GM12892 (cell line): ENCODE data around the gene CYBRD1.
"Not testable (repeated sequence)": the region's sequence is repeated elsewhere in the genome, so short reads cannot be mapped to it uniquely, and the experiment has no call there.

ENCODE experiments used
- DNase-seq: peaks from one replicate; pipeline ENCODE4 v3.0.0; 2011; ENCODE audit not compliant: insufficient read length
- FAIRE-seq: peaks from 2 replicates; lab custom pipeline; 2011; peaks lifted over from hg19 to GRCh38; lab: Jason Lieb, UNC
- POLR2A ChIP-seq: IDR thresholded peaks from 2 replicates; pipeline ENCODE4 v1.6.1; 2011; ENCODE audit warnings: low read depth, low read length, control low read depth
- POLR2AphosphoS5 ChIP-seq: IDR thresholded peaks from 2 replicates; pipeline ENCODE4 v1.6.1; 2011; ENCODE audit warnings: low read depth, low read length, control low read depth
- TAF1 ChIP-seq: IDR thresholded peaks from 2 replicates; pipeline ENCODE4 v1.6.1; 2011; ENCODE audit warnings: low read depth, mild to moderate bottlenecking, control low read depth, low read length, borderline replicate concordance

The CYBRD1 gene

DNA sequence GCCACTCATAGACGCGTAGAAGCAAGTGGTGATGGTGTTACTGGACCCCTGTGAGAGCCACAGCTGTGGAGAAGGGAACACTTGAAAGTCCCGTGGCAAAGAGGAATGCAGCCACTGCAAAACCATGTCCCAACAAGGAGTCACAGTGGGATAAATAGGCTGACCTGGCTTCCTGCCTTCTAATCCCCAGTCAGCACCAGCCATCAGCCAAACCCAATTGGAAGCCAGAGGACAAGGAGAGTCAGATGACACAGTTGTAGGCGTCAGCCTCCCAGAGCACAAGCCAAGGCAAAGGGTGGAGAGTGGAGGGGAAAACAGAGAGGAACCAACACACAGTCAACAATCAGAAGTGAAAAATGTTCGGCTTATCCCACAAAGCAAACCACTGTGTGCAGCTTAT lies 5.5 kb upstream of the CYBRD1 start:
- no peak for DNase-seq
- FAIRE-seq = no peak
- TF ChIP-seq TAF1 (no peak), POLR2AphosphoS5 (no peak), POLR2A (no peak)

DNA sequence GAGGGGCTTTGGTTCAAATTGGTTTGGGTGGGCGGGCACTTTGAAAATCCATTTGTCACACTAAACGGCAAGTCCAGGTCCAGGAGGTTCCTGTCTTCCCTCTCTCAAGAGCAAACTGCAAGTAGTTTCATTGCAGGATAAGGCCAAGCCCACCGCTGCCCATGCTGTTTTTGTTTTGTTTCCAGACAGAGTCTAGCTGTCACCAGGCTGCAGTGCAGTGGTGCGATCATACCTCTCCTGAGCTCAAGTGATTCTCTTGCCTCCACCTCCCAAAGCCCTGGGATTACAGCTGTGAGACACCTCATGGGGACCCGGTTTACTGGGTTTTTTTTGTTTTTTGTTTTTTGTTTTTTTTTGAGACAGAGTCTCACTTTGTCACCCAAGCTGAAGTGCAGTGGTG lies 1.8 kb upstream of the CYBRD1 start:
- no peak for FAIRE-seq
- no peak for DNase-seq
- TF ChIP-seq POLR2AphosphoS5 = no peak
- TF ChIP-seq POLR2A = no peak
- no peak for TF ChIP-seq TAF1

DNA sequence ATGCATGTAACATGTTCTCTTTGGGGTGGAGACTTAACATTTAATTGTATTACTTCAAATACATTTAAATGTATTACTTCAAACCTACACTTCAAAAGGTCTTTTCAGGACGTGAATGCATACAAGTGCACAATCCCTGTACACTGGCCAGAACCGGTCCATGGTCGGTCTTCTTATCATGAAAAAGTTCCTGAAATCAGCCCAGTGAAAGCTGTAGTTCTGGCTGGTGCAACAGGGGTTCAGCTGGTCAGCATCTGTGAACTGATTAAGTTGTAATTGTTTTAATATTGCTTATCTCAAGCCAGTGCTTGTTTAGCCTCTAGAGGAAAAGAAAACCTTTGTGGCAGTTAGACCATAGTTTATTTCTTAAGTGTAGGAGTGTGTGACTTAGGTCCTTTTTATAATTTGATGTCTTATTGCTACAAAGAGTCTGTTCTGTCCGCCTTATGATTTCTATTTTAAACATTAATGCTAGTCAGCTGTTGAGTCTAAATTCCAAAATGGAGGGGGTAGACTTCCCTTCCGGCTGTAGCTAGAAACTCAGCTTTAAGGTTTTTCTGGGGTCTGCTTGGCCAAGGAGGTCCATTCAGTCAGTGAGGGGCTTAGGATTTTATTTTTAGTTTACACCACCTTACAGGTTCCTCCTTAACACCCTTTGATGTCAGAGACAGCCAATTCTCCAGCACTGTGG lies 768 bp upstream of the CYBRD1 start:
- DNase-seq = no peak
- no peak for FAIRE-seq
- TF ChIP-seq POLR2A (no peak), TAF1 (no peak), POLR2AphosphoS5 (no peak)

DNA sequence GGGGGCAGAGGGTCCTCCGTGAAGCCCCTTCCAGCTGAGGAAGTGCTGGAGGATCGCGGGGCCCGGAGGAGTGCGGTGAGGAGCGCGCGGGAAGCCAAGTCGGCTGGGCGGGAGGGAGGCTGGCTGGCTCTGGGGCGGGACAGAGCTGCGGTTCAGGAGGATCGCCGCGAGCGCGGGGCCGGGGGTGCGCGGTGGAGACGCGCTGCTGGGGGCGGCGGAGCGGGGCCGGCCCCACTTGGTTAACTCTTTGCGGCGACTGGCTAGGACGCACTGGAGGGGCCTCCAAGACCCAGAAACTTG lies 464 bp downstream of the CYBRD1 start:
- FAIRE-seq (no peak), DNase-seq (peak; percentile 44)
- TF ChIP-seq POLR2A (no peak), POLR2AphosphoS5 (no peak), TAF1 (no peak; the same call in 1 of the 2 replicates)

DNA sequence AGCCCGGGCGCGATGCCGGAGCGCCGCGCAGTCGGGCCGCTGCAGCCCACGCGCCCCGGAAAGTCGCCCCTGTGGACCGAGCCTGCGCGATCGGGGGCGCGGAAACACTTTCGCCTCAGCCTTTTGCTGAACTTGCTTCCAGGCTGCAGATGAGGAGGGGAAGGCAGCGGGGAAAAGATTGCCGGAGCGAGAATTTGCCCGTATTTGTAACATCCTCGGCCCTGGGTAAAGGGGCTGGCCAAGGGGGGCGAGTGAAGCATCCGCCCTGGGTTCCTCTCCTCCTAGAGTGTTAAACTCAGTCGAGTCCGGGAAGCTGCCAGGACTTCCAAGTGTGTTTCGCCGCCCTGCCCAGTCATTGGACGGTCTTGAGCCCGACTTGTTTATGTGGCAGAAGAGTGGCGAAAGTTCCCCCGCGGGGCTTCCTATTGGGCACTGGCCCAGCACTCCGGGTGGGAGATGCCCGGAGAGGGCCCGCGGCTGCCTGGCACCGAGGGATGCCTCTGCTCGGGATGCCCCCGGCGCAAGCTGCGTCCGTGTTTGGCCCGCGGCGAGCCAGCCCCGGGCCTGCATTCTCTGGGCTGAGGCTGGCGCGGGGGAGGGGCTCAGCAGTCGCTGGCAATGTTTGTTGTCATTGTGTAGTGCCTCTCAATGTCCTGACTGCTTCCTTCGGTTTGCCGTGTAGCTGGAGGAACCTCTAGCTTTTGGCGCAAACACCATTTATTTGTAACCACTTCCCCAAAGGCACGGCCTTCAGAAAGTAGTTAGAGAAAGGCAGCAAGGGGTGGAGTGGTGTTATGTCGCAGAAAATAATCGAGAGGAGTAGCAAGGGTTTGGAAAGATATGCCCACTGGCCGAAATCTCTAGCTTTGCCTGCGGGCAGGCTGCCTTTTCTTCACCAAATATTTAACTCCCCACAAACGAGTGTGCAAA lies 1.1 kb downstream of the CYBRD1 start:
- FAIRE-seq (peak; percentile 57), DNase-seq (peak; percentile 28)
- 0 out of 2 replicates have a peak, but pooled peaks have one; percentile 12 for TF ChIP-seq TAF1
- TF ChIP-seq POLR2A = peak; percentile 31; the same call in 1 of the 2 replicates
- TF ChIP-seq POLR2AphosphoS5 = no peak

DNA sequence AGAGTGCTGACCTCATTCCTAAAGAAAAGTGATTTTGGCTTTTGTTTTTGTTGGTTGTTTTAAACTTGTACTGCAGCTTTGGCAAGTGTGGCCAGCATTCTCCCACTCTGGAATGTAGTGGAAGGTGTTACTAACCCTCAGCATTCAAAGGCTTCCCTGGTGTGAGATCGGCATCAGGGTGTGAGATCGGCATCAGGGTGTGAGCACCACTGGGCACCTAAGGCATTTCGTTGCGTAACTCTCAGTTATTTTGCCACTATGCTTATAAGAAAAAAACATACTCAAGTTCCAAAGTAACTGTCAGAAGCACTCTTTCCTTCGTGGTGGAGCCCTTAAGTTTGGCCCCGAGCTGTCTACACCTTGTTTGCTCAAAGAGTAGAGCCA lies 1.7 kb downstream of the CYBRD1 start:
- FAIRE-seq = no peak
- TF ChIP-seq POLR2A (no peak), POLR2AphosphoS5 (no peak), TAF1 (no peak)
- no peak for DNase-seq

DNA sequence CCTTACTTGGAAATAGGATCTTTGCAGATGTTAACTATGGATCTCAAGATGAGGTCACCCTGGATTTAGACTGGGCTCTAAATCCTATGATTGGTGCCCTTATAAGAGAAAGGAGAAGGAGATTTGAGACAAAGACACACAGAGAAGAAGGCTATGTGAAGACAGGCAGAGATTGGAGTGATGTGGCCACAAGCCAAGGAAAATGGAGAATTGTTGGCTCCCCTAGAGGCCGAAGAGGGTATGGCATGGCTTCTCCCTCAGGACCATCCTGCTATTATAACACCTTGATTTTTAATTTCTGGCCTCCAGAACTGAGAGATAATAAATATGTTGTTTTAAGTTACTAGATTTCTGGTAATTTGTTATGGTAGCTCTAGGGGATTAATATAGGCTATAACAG lies 7.6 kb downstream of the CYBRD1 start:
- DNase-seq (no peak), FAIRE-seq (no peak)
- TF ChIP-seq POLR2AphosphoS5 (no peak), TAF1 (no peak), POLR2A (no peak)

DNA sequence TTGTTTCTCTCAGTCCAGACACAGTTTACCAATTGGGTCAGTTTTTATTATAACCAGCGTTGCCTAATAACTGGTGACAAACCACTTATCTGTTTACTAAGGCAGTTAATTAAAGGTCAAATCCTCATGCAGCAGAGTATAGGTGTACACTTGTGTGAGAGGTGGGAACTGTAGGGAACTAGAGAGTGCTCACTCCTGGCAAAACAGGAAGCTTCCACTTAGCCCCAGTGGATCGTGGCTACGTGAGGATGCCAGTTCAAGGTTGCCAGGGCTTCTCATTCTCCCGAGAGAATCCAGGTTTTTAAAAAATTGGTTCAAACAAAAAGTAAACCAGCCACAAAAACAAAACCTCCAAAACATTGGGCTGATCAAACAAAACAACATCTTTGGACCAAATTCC lies 8.1 kb downstream of the CYBRD1 start:
- no peak for TF ChIP-seq POLR2A
- TF ChIP-seq POLR2AphosphoS5 = no peak
- TF ChIP-seq TAF1 = no peak
- FAIRE-seq = peak; percentile 76
- no peak for DNase-seq

DNA sequence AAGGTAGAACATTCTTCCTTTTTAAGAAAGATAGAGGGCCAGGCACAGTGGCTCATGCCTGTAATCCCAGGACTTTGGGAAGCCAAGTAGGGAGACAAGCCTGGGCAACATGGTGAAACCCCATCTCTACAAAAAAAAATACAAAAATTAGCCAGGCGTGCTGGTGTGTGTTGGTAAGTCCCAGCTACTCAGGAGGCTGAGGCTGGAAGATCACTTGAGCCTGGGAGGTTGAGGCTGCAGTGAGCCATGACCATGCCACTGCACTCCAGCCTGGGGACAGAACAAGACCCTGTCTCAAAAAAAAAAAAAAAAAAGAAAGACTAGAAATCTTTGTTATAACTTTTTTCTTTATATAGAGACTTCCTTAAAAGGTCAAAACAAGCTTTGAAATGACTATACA lies 8.6 kb downstream of the CYBRD1 start:
- DNase-seq, FAIRE-seq: not testable (repeated sequence)

DNA sequence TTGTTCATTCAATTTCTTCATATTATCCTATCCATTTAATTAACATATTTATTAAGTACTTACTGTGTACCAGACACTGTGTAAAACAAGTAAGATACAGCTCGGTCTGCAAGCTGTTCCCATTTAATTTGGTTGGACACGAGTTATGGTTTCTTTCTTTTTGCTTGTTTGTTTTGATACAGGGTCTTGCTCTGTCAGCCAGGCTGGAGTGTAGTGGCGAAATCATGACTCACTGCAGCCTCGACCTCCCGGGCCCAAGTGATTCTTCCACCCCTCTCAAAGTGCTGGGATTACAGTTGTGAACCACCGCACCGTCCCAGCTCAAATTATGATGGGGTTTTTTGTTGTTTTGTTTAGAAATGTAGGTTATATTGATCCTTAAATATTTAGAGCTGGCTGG lies 9.0 kb downstream of the CYBRD1 start:
- DNase-seq = no peak
- TF ChIP-seq POLR2A (no peak), TAF1 (no peak), POLR2AphosphoS5 (no peak)
- peak; percentile 9 for FAIRE-seq

DNA sequence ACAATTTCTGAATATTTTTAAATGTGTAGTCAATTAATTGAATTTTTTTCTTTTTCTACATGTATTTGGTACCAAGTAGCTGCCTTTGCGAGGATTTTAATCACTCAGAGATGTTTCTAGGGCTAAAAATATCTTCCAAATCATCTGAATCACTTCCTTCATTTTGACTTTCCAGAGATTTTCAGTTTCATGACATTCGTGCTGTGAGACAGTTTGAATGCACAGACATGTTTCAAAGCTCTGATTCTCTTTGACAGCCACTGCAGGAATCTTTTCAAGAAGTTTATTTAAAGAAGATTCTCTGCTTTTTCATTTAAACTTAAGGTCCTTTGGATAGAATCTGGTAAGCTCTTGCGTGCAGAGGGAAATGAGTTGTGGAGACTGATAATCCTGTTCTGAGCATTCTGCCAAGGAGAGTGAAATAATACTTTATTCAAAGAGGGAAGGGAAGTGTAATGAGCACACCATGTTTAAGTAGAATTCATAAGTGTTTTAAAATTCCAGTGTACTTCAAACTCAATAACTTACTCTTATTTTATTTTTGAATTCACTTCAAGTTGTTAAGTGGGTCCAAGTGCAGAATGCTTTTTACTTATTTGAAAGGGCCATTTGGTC lies 9.7 kb downstream of the CYBRD1 start:
- no peak for DNase-seq
- no peak for FAIRE-seq
- TF ChIP-seq TAF1 = no peak
- no peak for TF ChIP-seq POLR2A
- TF ChIP-seq POLR2AphosphoS5 = no peak

DNA sequence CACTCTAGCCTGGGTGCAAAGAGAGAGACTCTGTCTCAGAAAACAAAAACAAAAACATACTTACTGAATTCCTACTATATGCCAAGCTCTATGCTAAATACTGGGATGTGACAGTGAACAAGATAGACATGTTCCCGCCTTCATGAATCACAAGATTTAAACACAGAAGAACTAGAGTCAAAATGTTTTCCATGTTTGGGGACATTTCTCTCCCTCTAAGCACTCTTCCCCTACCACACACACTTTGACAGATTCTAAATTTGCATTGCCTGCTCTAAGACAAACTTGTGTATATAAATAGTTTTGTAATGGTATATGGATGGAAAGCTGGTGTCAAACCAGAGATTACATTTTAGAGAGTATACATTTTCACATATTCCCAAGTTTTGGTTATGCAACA lies 11.1 kb downstream of the CYBRD1 start:
- FAIRE-seq (no peak), DNase-seq (no peak)
- TF ChIP-seq POLR2A (no peak), POLR2AphosphoS5 (no peak), TAF1 (no peak)

DNA sequence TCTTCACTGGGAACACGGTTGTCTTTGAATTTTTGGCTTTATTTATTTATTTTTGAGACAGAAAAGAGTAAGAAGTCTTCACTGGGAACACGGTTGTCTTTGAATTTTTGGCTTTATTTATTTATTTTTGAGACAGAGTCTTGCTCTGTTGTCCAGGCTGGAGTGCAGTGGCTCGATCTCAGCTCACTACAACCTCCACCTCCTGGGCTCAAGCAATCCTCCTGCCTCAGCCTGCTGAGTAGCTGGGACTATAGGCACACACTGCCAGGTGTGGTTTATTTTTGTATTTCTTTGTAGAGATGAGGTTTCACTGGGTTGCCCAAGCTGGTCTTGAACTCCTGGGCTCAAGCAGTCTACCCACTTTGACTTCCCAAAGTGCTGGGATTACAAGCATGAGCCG lies 13.3 kb downstream of the CYBRD1 start:
- not testable (repeated sequence) for FAIRE-seq, DNase-seq
